Esophagus (tissue), 2 donors: ENCODE measurements around the gene METTL17. TPM values are rescaled to one million over a fixed set of nuclear protein-coding genes. Genes with fewer than 3 reads are reported as not detected.
"Not testable (repeated sequence)": the region's sequence is repeated elsewhere in the genome, so short reads cannot be mapped to it uniquely, and the experiment has no call there.

ENCODE experiments used
- H3K27ac ChIP-seq, 2 donors: one replicate each; pipeline ENCODE4 v1.5.1; 2013; ENCODE audit warnings: low read depth in 2 of 2, mild to moderate bottlenecking in 2 of 2, inconsistent platforms in 1 of 2, low read length in 1 of 2, moderate library complexity in 1 of 2
- H3K27me3 ChIP-seq, 2 donors: one replicate each; pipeline ENCODE4 v1.6.1; 2013; ENCODE audit warnings: low read length in 2 of 2, control low read depth in 1 of 2, mild to moderate bottlenecking in 1 of 2; ENCODE audit not compliant: insufficient read depth in 2 of 2, control insufficient read depth in 1 of 2
- H3K36me3 ChIP-seq, 2 donors: one replicate each; pipeline ENCODE4 v1.6.1; 2013; ENCODE audit warnings: low read length in 1 of 2; ENCODE audit not compliant: control insufficient read depth in 2 of 2, insufficient read depth in 2 of 2
- H3K4me1 ChIP-seq, 2 donors: one replicate each; pipeline ENCODE4 v1.6.1; 2013; ENCODE audit warnings: low read length in 1 of 2; ENCODE audit not compliant: control insufficient read depth in 2 of 2, insufficient read depth in 2 of 2
- H3K4me3 ChIP-seq, 2 donors: one replicate each; pipeline ENCODE4 v1.5.1; 2013; ENCODE audit warnings: low read length in 2 of 2, mild to moderate bottlenecking in 2 of 2, low read depth in 1 of 2, moderate library complexity in 1 of 2
- H3K9me3 ChIP-seq, 2 donors: one replicate each; pipeline ENCODE4 v1.6.1; 2013; ENCODE audit warnings: mild to moderate bottlenecking in 2 of 2, low read depth in 1 of 2, low read length in 1 of 2, moderate library complexity in 1 of 2; ENCODE audit not compliant: control insufficient read depth in 2 of 2, insufficient read depth in 1 of 2
- WGBS, 2 donors: extraction: QIAGEN DNeasy Blood & Tissue Kit; methylation state at CpG; one replicate each; pipeline ENCODE4 v1.1.7; 2013; 5-methylcytosine and 5-hydroxymethylcytosine counted together
- polyA plus RNA-seq, 2 donors: library from polyadenylated mRNA; stranded (reverse); fragments of 200-250 nt; gene quantifications; one replicate each; pipeline ENCODE4 v1.2.3, GENCODE V29; 2013
- donor health status: healthy with polysubstance abuse.
- donor health status: Bipolar disorder and iron deficiency.

METTL17 gene
- polyA plus RNA-seq, 2 donors = 55.1 to 56.3 TPM

GRCh38 chr14:21039585-21040369 is 50.0 kb downstream of the METTL17 start:
- WGBS, 2 donors = 35 to 42% methylated on average over 8 of the region's 8 CpGs

GRCh38 chr14:21040370-21040925 is 50.7 kb downstream of the METTL17 start:
- no peaks in the 10 kb centered on the region for H3K36me3 ChIP-seq
- no peaks in the 10 kb centered on the region for H3K27me3 ChIP-seq
- no peaks in the 10 kb centered on the region for H3K9me3 ChIP-seq
- H3K4me1 ChIP-seq = peaks cover 0 to 21% of the 10 kb centered on the region in 2 donors
- 64 to 70% methylated on average over 8 of the region's 8 CpGs for WGBS, 2 donors
- no peak overlapping the region for H3K4me3 ChIP-seq
- peak overlapping the region in 1 of 2 donors; percentile 13 for H3K27ac ChIP-seq

More at GRCh38 chr14:21039585-21040369, 50.0 kb downstream of the METTL17 start:
- Histone ChIP-seq H3K4me3 (no peak overlapping the region), H3K4me1 (peaks cover 0 to 21% of the 10 kb centered on the region in 2 donors), H3K27ac (peak overlapping the region; percentile 80 to 83), H3K36me3 (no peaks in the 10 kb centered on the region), H3K27me3 (no peaks in the 10 kb centered on the region), H3K9me3 (no peaks in the 10 kb centered on the region)

- H3K9me3 ChIP-seq, H3K27ac ChIP-seq, H3K36me3 ChIP-seq, H3K4me3 ChIP-seq, H3K27me3 ChIP-seq: not testable (repeated sequence)
- WGBS, 2 donors = 71 to 75% methylated on average over 3 of the region's 3 CpGs
- H3K4me1 ChIP-seq = peaks cover 0 to 21% of the 10 kb centered on the region in 2 donors
These were observed 51.2 kb downstream of the METTL17 start for GRCh38 chr14:21040941-21041340.

- Histone ChIP-seq H3K9me3 (no peaks in the 10 kb centered on the region), H3K27ac (peak within 1 kb of the TSS; percentile 32 to 75), H3K27me3 (no peaks in the 10 kb centered on the region), H3K4me3 (peak within 1 kb of the TSS; percentile 24 to 32), H3K4me1 (peaks cover 0 to 18% of the 10 kb centered on the region in 2 donors), H3K36me3 (no peaks in the 10 kb centered on the region)
- WGBS, 2 donors = 54 to 65% methylated on average over 11 of the region's 11 CpGs
These were observed 52.1 kb downstream of the METTL17 start, which contains the start of gene RNASE7 for GRCh38 chr14:21041676-21042433. Gene RNASE7 (plus strand): TSS chr14:21042362. CDS start chr14:21042993, 631 bp downstream.

- 56 to 57% methylated on average over 8 of the region's 8 CpGs for WGBS, 2 donors
- Histone ChIP-seq H3K4me1 (peaks cover 0 to 18% of the 10 kb centered on the region in 2 donors), H3K36me3 (no peaks in the 10 kb centered on the region), H3K27me3 (no peaks in the 10 kb centered on the region), H3K9me3 (no peaks in the 10 kb centered on the region), H3K4me3 (peak overlapping the region; percentile 5 to 24), H3K27ac (peak overlapping the region in 1 of 2 donors; percentile 61)
These were observed 53.1 kb downstream of the METTL17 start for GRCh38 chr14:21042918-21043317.

GRCh38 chr14:21043387-21043973 is 53.7 kb downstream of the METTL17 start:
- Histone ChIP-seq H3K27me3 (no peaks in the 10 kb centered on the region), H3K36me3 (no peaks in the 10 kb centered on the region), H3K4me3 (peak overlapping the region; percentile 17 to 24), H3K27ac (peak overlapping the region in 1 of 2 donors; percentile 69), H3K4me1 (peaks cover 0 to 18% of the 10 kb centered on the region in 2 donors), H3K9me3 (no peaks in the 10 kb centered on the region)
- 44 to 48% methylated on average over 2 of the region's 2 CpGs for WGBS, 2 donors

GRCh38 chr14:21043974-21044618 is 54.3 kb downstream of the METTL17 start:
- Histone ChIP-seq H3K27ac (no peak overlapping the region), H3K27me3 (no peaks in the 10 kb centered on the region), H3K36me3 (no peaks in the 10 kb centered on the region), H3K9me3 (no peaks in the 10 kb centered on the region), H3K4me3 (no peak overlapping the region), H3K4me1 (peaks cover 0 to 16% of the 10 kb centered on the region in 2 donors)
- WGBS, 2 donors = 46 to 56% methylated on average over 6 of the region's 6 CpGs
